Amniotic epithelial cell (primary cell): ENCODE measurements around the gene DERL3.

ENCODE experiments used
- DNase-seq: peaks from one replicate; pipeline ENCODE4 v3.0.0-alpha.2; 2010; ENCODE audit warnings: low read depth

Gene DERL3

DNA sequence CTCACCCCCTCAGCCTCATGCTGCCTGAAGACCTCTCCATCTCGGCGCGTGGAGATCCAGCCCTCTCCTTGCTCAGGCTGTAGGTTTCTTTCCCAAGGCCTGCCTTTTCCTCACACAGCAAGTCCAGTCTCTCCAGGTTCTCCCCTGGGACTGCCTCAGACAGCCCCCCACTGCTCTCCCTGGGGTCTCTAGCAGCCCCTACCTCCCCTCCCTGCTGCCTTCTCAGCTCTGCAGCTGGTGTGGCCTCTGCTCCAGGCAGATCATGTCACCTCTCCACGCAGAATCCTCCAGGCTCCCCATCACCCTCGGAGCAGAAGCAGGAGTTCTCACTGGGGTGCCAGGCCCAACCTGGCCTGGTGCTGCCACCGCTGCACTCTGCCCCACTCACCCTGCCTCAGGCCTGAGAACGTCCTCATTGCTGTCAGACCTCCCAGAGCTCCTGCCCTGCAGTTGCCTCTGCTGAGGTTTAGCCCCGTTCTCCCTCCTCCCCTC lies 36.9 kb downstream of the DERL3 start:
- no peak for DNase-seq

DNA sequence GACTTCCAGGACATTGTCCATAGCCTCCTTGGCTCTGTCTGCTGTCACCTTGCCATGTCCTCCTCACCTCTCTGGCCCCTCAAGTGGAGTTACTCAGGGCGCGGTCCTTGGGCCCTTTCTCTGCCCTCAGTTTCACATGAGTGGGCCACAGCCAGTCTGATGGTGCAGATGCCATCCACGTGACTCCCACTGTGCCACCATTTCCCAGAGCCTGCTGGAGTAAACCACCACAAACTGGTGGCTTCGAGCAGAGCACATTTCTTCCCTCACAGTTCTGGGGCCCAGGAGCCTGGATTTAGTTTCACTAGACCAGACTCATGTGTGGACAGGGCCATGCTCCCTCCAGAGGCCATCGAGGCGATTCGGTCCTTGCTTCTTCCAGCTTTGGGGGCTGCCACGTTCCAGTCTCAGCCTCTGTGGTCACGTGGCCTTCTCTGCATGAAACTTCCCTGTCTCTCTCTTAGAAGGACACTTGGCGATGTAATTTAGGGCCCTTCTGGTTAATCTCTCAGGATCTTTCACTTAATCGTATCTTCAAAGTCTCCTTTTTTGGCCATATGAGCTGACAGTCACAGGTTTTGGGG lies 37.5 kb downstream of the DERL3 start:
- no peak for DNase-seq

GRCh38 chr22:23800297-23801237 lies 38.2 kb downstream of the DERL3 start:
- DNase-seq, result no peak

- no peak for DNase-seq
These were observed 42.3 kb downstream of the DERL3 start for GRCh38 chr22:23796461-23796860.

DNA sequence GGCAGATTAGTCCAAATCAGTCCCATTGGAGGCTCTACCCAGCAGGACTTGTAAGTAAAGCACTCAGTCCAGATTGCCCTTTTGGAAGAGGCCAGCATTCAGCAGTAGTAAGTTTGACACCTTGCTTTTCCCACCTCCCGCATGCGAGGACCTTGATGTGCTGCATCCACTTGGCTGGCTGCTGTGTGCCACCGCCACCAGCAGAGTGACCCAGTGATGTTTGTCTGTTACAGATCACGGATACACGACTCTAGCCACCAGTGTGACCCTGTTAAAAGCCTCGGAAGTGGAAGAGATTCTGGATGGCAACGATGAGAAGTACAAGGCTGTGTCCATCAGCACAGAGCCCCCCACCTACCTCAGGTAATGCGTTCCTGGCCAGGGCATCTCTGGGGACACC lies 45.5 kb downstream of the DERL3 start:
- DNase-seq, result no peak

DNA sequence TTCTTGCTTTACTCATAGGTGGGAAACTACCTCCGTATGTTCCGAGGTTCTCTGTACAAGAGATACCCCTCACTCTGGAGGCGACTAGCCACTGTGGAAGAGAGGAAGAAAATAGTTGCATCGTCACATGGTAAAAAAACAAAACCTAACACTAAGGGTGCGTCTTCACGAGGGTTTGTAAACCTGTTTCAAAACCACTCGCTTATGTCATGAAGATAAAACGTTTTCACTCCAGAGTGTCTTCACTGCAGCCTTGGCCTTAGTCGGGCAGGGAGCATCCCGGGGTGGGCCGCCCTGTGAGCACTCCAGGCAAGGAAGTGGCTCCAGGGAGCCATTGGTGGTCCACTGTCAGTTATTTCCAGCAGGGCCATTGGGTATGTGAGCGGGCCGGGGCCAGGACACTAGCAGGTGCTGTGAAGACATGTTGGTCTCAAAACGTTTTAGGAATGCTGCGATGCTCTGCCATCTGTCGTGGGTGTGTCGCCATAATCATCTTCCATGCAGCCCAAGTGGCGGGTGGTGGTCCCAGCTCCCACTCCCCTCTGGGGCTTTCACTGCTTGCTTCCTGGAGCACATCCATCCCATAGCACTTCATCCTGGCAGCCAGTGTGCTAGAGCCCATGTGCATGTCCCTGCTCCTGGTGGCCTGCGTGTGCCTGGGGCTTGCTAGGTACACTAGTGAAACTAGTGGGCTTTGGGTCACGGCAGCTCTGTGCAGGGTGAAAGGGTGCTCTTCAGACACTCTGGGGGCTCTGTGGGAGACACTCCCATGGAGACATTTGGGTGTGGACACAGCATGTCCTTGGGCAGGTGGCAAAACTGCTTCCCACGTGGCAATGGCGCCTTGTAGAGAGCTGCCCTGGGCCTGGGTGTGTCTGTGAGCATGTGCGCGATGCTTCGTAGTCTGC lies 46.8 kb downstream of the DERL3 start:
- no peak for DNase-seq

- peak; percentile 47 for DNase-seq
These were observed 47.7 kb downstream of the DERL3 start for GRCh38 chr22:23790819-23791737.

GRCh38 chr22:23789638-23790037 lies 49.2 kb downstream of the DERL3 start:
- DNase-seq, result no peak

- no peak for DNase-seq
These were observed 49.7 kb downstream of the DERL3 start for GRCh38 chr22:23789121-23789520.

GRCh38 chr22:23787910-23788309 lies 50.9 kb downstream of the DERL3 start:
- no peak for DNase-seq

- DNase-seq, result no peak
These were observed 51.3 kb downstream of the DERL3 start for GRCh38 chr22:23787600-23787896.

DNA sequence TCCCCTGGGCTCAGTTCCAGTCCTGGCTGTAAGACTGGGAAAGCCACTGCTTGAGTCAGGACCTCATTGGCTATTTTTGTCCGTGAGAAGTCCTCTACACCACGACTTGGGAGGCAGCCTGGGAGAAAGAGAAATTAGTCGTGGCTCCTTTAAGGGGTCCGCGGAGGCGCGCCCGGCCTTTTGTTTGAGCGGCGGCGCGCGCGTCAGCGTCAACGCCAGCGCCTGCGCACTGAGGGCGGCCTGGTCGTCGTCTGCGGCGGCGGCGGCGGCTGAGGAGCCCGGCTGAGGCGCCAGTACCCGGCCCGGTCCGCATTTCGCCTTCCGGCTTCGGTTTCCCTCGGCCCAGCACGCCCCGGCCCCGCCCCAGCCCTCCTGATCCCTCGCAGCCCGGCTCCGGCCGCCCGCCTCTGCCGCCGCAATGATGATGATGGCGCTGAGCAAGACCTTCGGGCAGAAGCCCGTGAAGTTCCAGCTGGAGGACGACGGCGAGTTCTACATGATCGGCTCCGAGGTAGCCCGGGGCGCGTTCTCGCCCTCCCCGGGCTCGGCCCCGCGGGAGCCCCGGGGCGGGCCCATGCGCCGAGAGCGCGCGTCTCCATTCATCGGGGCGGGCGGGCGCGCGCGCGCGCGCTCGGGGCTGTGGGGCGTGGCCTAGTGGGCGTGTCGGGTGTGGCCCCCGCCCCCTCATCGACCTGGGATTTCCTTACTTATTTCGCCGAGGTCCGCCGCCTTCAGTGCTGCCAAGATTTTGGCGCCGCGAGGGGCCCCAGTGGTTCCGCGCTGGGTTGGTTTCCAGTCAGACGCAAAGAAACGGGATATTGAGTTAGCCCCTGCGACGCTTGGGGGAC lies 51.8 kb downstream of the DERL3 start, which contains the start of gene SMARCB1:
Gene SMARCB1 (plus strand): TSS at position 215 of the 848 bp plus-strand sequence. CDS start 204 bp downstream, at position 419.
- peak; percentile 88 for DNase-seq

GRCh38 chr22:23786261-23786710 lies 52.5 kb downstream of the DERL3 start:
- DNase-seq, result no peak
